ENCODE results near the gene ZSCAN23.

DNA sequence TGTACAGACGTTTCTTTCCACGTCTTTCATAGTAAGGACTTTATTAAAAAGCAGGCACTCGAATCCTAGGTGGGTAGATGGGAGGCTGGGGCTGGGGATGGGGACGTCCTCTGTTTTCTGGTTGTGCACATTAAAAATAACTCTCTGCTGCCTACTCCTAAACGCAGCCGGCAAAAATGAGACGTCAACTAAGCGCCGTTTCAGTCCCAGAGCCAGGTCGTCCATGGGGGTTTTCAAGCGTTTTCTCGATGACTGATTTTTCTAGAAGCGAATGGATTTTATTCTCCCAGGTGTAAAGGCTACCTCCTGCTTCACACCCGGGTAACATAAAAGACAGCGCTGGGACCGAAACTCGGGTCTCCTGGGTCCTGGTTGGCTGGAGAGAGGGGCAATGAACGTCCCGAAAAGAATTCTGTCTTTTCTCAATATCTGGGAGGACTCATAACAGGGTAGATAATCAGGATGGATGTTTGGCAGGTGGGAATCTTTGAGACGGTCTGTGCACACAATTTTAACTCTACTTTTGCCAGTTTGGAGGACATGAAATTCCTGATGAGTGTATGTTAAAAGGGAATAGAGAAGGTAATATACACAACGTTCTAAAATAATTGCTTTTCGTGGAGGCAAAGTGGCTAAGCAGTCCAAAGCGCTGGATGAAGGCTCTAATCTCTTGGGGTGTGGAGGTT lies 47.1 kb upstream of the ZSCAN23 start:
- TF ChIP-seq CTCF (conservative IDR thresholded peaks at IDR 0.05; ENCODE audit: low read depth, low read length) (no peak), EZH2 (IDR thresholded peaks at IDR 0.05; ENCODE audit: borderline replicate concordance, low read depth, low read length, poor library complexity, severe bottlenecking) (no peak)
